Calu3 (cell line): Measurements from ENCODE around the gene ATAD3C. TPM values are rescaled to one million over a fixed set of nuclear protein-coding genes. Genes with fewer than 3 reads are reported as not detected.
"Not testable (repeated sequence)": the region's sequence is repeated elsewhere in the genome, so short reads cannot be mapped to it uniquely, and the experiment has no call there.

ENCODE experiments used
- BruUV-seq: library from RNA; stranded (reverse); fragments of 400-500 nt; replicated peaks from 2 replicates; lab custom pipeline; 2021; lab: Mats Ljungman, UMichigan
- CTCF ChIA-PET: fragments of 300-600 bp; sonication (Branson Sonifier 250); formaldehyde crosslinking; loops from one replicate; lab custom pipeline; 2022; ENCODE audit warnings: antibody characterized with exemption; lab: Charles Lee
- DNase-seq: peaks from one replicate; pipeline ENCODE4 v3.0.0; 2022
- H3K27ac Mint-ChIP-seq: one replicate; pipeline ENCODE4 v1.8.0; 2022; ENCODE audit warnings: mixed read lengths; ENCODE audit not compliant: unreplicated experiment
- H3K27me3 Mint-ChIP-seq: one replicate; pipeline ENCODE4 v1.8.0; 2022; ENCODE audit warnings: mixed read lengths; ENCODE audit not compliant: unreplicated experiment
- H3K36me3 Mint-ChIP-seq: one replicate; pipeline ENCODE4 v1.8.0; 2022; ENCODE audit warnings: mild to moderate bottlenecking, moderate library complexity, mixed read lengths; ENCODE audit not compliant: insufficient read depth, unreplicated experiment
- H3K4me1 Mint-ChIP-seq: one replicate; pipeline ENCODE4 v1.8.0; 2022; ENCODE audit warnings: mild to moderate bottlenecking, low read depth, mixed read lengths; ENCODE audit not compliant: unreplicated experiment
- H3K4me3 Mint-ChIP-seq: one replicate; pipeline ENCODE4 v1.8.0; 2022; ENCODE audit warnings: mild to moderate bottlenecking, low read depth, moderate library complexity, mixed read lengths; ENCODE audit not compliant: unreplicated experiment
- H3K9me3 Mint-ChIP-seq: one replicate; pipeline ENCODE4 v1.8.0; 2022; ENCODE audit warnings: low read depth, mixed read lengths; ENCODE audit not compliant: unreplicated experiment
- intact Hi-C: fragments of 100-400 bp; cut with micrococcal nuclease; formaldehyde crosslinking; loops from one replicate; pipeline ENCODE4 v1.10.0; 2022; ENCODE audit not compliant: unreplicated experiment
- total RNA-seq: library from RNA; stranded (reverse); gene quantifications from 2 replicates; pipeline ENCODE4 v1.2.3, GENCODE V29; 2022
- TF ChIP-seq, protein P1 (sequence below): fragments of 200-600 bp; IDR thresholded peaks from one replicate; pipeline ENCODE4 v1.8.0; 2022; ENCODE audit warnings: antibody characterized with exemption; ENCODE audit not compliant: unreplicated experiment

Gene ATAD3C
- total RNA-seq, 1 experiment from 2014 or later = 0.45 TPM

GRCh38 chr1:1514376-1514775 is 64.9 kb downstream of the ATAD3C start:
- intact Hi-C loops, H3K9me3 Mint-ChIP-seq, H3K4me1 Mint-ChIP-seq, H3K4me3 Mint-ChIP-seq, CTCF ChIA-PET, H3K27me3 Mint-ChIP-seq, BruUV-seq, H3K27ac Mint-ChIP-seq, DNase-seq: not testable (repeated sequence)
- peaks cover 44% of the 10 kb centered on the region for H3K36me3 Mint-ChIP-seq

DNA sequence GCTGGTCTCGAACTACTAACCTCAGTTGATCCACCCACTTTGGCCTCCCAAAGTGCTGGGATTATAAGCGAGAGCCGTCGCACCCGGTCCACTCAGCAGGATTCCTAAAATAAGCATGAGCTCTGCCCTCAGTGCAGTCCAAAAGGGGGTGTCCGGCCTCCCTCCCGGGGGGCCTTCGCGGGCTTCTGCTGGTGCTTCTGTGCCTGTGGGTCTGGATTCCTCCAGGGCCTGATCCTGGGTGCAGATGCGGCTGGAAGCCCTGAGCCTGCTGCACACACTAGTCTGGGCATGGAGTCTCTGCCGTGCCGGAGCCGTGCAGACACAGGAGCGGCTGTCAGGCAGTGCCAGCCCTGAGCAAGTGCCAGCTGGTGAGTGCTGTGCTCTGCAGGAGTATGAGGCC is 67.4 kb downstream of the ATAD3C start:
- H3K9me3 Mint-ChIP-seq, H3K4me1 Mint-ChIP-seq, H3K27ac Mint-ChIP-seq, H3K27me3 Mint-ChIP-seq, intact Hi-C loops, BruUV-seq, H3K4me3 Mint-ChIP-seq, CTCF ChIA-PET, DNase-seq: not testable (repeated sequence)
- peaks cover 35% of the 10 kb centered on the region for H3K36me3 Mint-ChIP-seq

GRCh38 chr1:1517973-1518620 is 68.6 kb downstream of the ATAD3C start:
- Mint-ChIP-seq H3K36me3 (peaks cover 31% of the 10 kb centered on the region), H3K27me3 (no peaks in the 10 kb centered on the region), H3K4me3 (no peak overlapping the region), H3K27ac (no peak overlapping the region), H3K4me1 (peaks cover 6% of the 10 kb centered on the region), H3K9me3 (no peaks in the 10 kb centered on the region)
- TF ChIP-seq, protein P1, sequence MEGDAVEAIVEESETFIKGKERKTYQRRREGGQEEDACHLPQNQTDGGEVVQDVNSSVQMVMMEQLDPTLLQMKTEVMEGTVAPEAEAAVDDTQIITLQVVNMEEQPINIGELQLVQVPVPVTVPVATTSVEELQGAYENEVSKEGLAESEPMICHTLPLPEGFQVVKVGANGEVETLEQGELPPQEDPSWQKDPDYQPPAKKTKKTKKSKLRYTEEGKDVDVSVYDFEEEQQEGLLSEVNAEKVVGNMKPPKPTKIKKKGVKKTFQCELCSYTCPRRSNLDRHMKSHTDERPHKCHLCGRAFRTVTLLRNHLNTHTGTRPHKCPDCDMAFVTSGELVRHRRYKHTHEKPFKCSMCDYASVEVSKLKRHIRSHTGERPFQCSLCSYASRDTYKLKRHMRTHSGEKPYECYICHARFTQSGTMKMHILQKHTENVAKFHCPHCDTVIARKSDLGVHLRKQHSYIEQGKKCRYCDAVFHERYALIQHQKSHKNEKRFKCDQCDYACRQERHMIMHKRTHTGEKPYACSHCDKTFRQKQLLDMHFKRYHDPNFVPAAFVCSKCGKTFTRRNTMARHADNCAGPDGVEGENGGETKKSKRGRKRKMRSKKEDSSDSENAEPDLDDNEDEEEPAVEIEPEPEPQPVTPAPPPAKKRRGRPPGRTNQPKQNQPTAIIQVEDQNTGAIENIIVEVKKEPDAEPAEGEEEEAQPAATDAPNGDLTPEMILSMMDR = no peak
- CTCF ChIA-PET = no interaction called here
- intact Hi-C loops = no loop called here
- BruUV-seq = no TSS peak
- DNase-seq = no peak

DNA sequence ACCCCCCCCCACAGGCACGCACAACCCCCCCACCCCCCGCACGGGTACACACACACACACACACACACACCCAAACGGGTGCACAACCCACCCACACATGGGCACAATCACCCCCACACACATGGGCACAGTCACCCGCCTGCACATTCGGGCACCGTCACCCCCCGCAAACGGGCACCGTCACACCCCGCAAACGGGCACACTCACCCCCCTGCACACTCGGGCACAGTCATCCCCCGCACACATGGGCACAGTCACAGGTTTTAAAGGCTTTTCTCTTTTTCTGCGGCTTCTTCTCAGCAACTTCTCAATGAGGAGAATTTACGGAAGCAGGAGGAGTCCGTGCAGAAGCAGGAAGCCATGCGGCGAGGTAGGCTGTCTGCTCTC is 69.1 kb downstream of the ATAD3C start:
- DNase-seq, intact Hi-C loops, BruUV-seq, H3K27ac Mint-ChIP-seq, CTCF ChIA-PET, H3K9me3 Mint-ChIP-seq, H3K4me1 Mint-ChIP-seq, H3K4me3 Mint-ChIP-seq, H3K27me3 Mint-ChIP-seq: not testable (repeated sequence)
- peaks cover 28% of the 10 kb centered on the region for H3K36me3 Mint-ChIP-seq

Other genes starting within 250 kb of the ATAD3C start
- 0.66 TPM in 1 of 2 replicates, not detected in the other for gene TNFRSF18, start 243.1 kb upstream of the ATAD3C start, total RNA-seq
- gene TNFRSF4, start 235.5 kb upstream of the ATAD3C start, total RNA-seq = not detected in 2 replicates
- 128 and 161 TPM in 2 replicates for gene SDF4, start 217.7 kb upstream of the ATAD3C start, total RNA-seq
- 23.4 and 25.9 TPM in 2 replicates for gene B3GALT6, start 217.5 kb upstream of the ATAD3C start, total RNA-seq
- gene C1QTNF12, start 203.0 kb upstream of the ATAD3C start, total RNA-seq = 2.0 and 4.2 TPM in 2 replicates
- gene UBE2J2, start 175.8 kb upstream of the ATAD3C start, total RNA-seq = 45.6 and 50.0 TPM in 2 replicates
- gene SCNN1D, start 169.3 kb upstream of the ATAD3C start, total RNA-seq = 2.5 and 4.1 TPM in 2 replicates
- gene ACAP3, start 141.8 kb upstream of the ATAD3C start, total RNA-seq = 41.1 and 48.3 TPM in 2 replicates
- 22.7 and 24.7 TPM in 2 replicates for gene PUSL1, start 141.1 kb upstream of the ATAD3C start, total RNA-seq
- 110 and 117 TPM in 2 replicates for gene INTS11, start 125.0 kb upstream of the ATAD3C start, total RNA-seq
- 20.1 and 23.7 TPM in 2 replicates for gene CPTP, start 124.9 kb upstream of the ATAD3C start, total RNA-seq
- gene TAS1R3, start 118.4 kb upstream of the ATAD3C start, total RNA-seq = 0.24 and 0.42 TPM in 2 replicates
- 83.9 and 90.9 TPM in 2 replicates for gene DVL1, start 100.3 kb upstream of the ATAD3C start, total RNA-seq
- not detected in 2 replicates for gene MXRA8, start 91.1 kb upstream of the ATAD3C start, total RNA-seq
- 98.9 and 107 TPM in 2 replicates for gene AURKAIP1, start 74.5 kb upstream of the ATAD3C start, total RNA-seq
- gene CCNL2, start 50.4 kb upstream of the ATAD3C start, total RNA-seq = 166 and 172 TPM in 2 replicates
- gene MRPL20, start 42.4 kb upstream of the ATAD3C start, total RNA-seq = 81.2 and 99.1 TPM in 2 replicates
- not detected in 2 replicates for gene ANKRD65, start 28.4 kb upstream of the ATAD3C start, total RNA-seq
- gene VWA1, start 14.0 kb upstream of the ATAD3C start, total RNA-seq = 78.7 and 78.9 TPM in 2 replicates
- gene ATAD3B, start 22.1 kb downstream of the ATAD3C start, total RNA-seq = 46.3 and 56.4 TPM in 2 replicates
- 46.2 and 54.4 TPM in 2 replicates for gene ATAD3A, start 62.5 kb downstream of the ATAD3C start, total RNA-seq
- gene TMEM240, start 90.9 kb downstream of the ATAD3C start, total RNA-seq = 5.0 and 5.1 TPM in 2 replicates
- 105 and 117 TPM in 2 replicates for gene SSU72, start 125.2 kb downstream of the ATAD3C start, total RNA-seq
- gene FNDC10, start 150.4 kb downstream of the ATAD3C start, total RNA-seq = 3.5 and 4.7 TPM in 2 replicates
- 50.0 and 50.3 TPM in 2 replicates for gene MIB2, start 165.8 kb downstream of the ATAD3C start, total RNA-seq
- gene MMP23B, start 182.5 kb downstream of the ATAD3C start, total RNA-seq = 1.6 and 1.9 TPM in 2 replicates
- 24.2 and 24.9 TPM in 2 replicates for gene CDK11B, start 209.3 kb downstream of the ATAD3C start, total RNA-seq
- 39.3 and 40.2 TPM in 2 replicates for gene SLC35E2B, start 243.1 kb downstream of the ATAD3C start, total RNA-seq